ENCODE measurements around the gene SORCS1.

SORCS1 gene

GRCh38 chr10:107159871-107160270, 4.6 kb downstream of the SORCS1 start:
- Histone ChIP-seq H3K9me3 (ENCODE audit: control insufficient read depth, insufficient read depth, low read length) (no peaks in the 10 kb centered on the region), H3K4me3 (ENCODE audit: low read length) (no peak overlapping the region), H3K4me1 (ENCODE audit: control insufficient read depth, insufficient read depth, low read length) (peaks cover 1% of the 10 kb centered on the region; the same call in 1 of the 2 replicates), H3K27ac (ENCODE audit: low read length) (no peak overlapping the region), H3K36me3 (ENCODE audit: control insufficient read depth, insufficient read depth, low read length) (no peaks in the 10 kb centered on the region), H3K27me3 (ENCODE audit: control insufficient read depth, insufficient read depth, low read length) (peaks cover 7% of the 10 kb centered on the region; the same call in 1 of the 2 replicates)
- WGBS (ENCODE audit: insufficient coverage, insufficient read length) = no CpG with 5 or more reads among the region's 4 CpGs
- DNase-seq (ENCODE audit: low read depth, low spot score) = no peak

- WGBS (ENCODE audit: insufficient coverage, insufficient read length) = no CpG with 5 or more reads among the region's 1 CpG
- H3K4me3 ChIP-seq (ENCODE audit: low read length) = no peak overlapping the region
- no peaks in the 10 kb centered on the region; the same call in 1 of the 2 replicates for H3K9me3 ChIP-seq (ENCODE audit: control insufficient read depth, insufficient read depth, low read length)
- DNase-seq (ENCODE audit: low read depth, low spot score) = no peak
- no peaks in the 10 kb centered on the region for H3K27me3 ChIP-seq (ENCODE audit: control insufficient read depth, insufficient read depth, low read length)
- no peak overlapping the region for H3K27ac ChIP-seq (ENCODE audit: low read length)
- H3K4me1 ChIP-seq (ENCODE audit: control insufficient read depth, insufficient read depth, low read length) = peaks cover 1% of the 10 kb centered on the region; the same call in 1 of the 2 replicates
- no peaks in the 10 kb centered on the region for H3K36me3 ChIP-seq (ENCODE audit: control insufficient read depth, insufficient read depth, low read length)
Observed at GRCh38 chr10:107157071-107157470, 7.4 kb downstream of the SORCS1 start.

DNA sequence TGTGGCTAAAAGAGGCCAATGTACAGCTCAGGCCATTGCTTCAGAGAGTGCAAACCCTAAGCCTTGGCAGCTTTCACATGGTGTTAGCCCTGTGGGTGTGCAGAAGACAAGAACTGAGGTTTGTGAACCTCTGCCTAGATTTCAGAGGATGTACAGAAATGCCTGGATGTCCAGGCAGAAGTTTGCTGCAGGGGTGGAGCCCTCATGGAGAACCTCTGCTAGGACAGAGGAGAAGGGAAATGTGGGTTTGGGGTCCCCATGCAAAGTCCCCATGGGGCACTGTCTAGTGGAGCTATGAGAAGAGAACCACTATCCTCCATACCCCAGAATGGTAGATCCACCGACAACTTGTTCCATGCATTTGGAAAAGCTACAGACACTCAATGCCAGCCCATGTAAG, 12.4 kb downstream of the SORCS1 start:
- Histone ChIP-seq H3K4me3 (ENCODE audit: low read length) (no peak overlapping the region), H3K4me1 (ENCODE audit: control insufficient read depth, insufficient read depth, low read length) (no peaks in the 10 kb centered on the region), H3K27me3 (ENCODE audit: control insufficient read depth, insufficient read depth, low read length) (no peaks in the 10 kb centered on the region), H3K9me3 (ENCODE audit: control insufficient read depth, insufficient read depth, low read length) (no peaks in the 10 kb centered on the region; the same call in 1 of the 2 replicates), H3K36me3 (ENCODE audit: control insufficient read depth, insufficient read depth, low read length) (no peaks in the 10 kb centered on the region), H3K27ac (ENCODE audit: low read length) (no peak overlapping the region)
- no CpG with 5 or more reads among the region's 1 CpG for WGBS (ENCODE audit: insufficient coverage, insufficient read length)
- no peak for DNase-seq (ENCODE audit: low read depth, low spot score)

- H3K36me3 ChIP-seq (ENCODE audit: control insufficient read depth, insufficient read depth, low read length) = no peaks in the 10 kb centered on the region
- no peak overlapping the region for H3K27ac ChIP-seq (ENCODE audit: low read length)
- no peak overlapping the region for H3K4me3 ChIP-seq (ENCODE audit: low read length)
- no peaks in the 10 kb centered on the region for H3K4me1 ChIP-seq (ENCODE audit: control insufficient read depth, insufficient read depth, low read length)
- no peaks in the 10 kb centered on the region for H3K27me3 ChIP-seq (ENCODE audit: control insufficient read depth, insufficient read depth, low read length)
- WGBS (ENCODE audit: insufficient coverage, insufficient read length) = no CpG with 5 or more reads among the region's 6 CpGs
- DNase-seq (ENCODE audit: low read depth, low spot score) = no peak
- no peaks in the 10 kb centered on the region; the same call in 1 of the 2 replicates for H3K9me3 ChIP-seq (ENCODE audit: control insufficient read depth, insufficient read depth, low read length)
Observed at GRCh38 chr10:107148906-107149305, 15.6 kb downstream of the SORCS1 start.

DNA sequence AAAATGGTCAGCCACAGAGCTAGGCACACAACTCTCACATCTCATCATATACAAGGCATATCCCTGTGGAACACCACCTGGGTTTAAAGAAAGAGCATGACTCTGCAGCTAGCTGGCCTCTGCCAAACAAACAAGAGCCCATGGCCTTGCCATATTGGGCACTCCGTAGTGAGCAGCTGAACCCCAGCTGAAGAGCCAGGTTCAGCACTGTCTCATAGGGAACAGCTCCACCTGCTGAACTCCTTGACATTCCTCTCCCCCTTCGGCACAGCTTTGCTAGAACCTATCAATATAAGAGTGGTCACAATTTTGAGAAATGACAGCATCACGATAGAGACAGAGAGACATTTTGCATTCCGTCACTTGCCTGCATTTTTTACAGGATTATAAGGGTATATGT, 20.0 kb downstream of the SORCS1 start:
- 0 out of 2 replicates have a peak, but pooled peaks cover 2% of the 10 kb centered on the region for H3K4me1 ChIP-seq (ENCODE audit: control insufficient read depth, insufficient read depth, low read length)
- no peaks in the 10 kb centered on the region for H3K9me3 ChIP-seq (ENCODE audit: control insufficient read depth, insufficient read depth, low read length)
- no peak for DNase-seq (ENCODE audit: low read depth, low spot score)
- H3K36me3 ChIP-seq (ENCODE audit: control insufficient read depth, insufficient read depth, low read length) = no peaks in the 10 kb centered on the region
- no CpG with 5 or more reads among the region's 4 CpGs for WGBS (ENCODE audit: insufficient coverage, insufficient read length)
- no peak overlapping the region for H3K27ac ChIP-seq (ENCODE audit: low read length)
- H3K27me3 ChIP-seq (ENCODE audit: control insufficient read depth, insufficient read depth, low read length) = no peaks in the 10 kb centered on the region
- no peak overlapping the region for H3K4me3 ChIP-seq (ENCODE audit: low read length)

DNA sequence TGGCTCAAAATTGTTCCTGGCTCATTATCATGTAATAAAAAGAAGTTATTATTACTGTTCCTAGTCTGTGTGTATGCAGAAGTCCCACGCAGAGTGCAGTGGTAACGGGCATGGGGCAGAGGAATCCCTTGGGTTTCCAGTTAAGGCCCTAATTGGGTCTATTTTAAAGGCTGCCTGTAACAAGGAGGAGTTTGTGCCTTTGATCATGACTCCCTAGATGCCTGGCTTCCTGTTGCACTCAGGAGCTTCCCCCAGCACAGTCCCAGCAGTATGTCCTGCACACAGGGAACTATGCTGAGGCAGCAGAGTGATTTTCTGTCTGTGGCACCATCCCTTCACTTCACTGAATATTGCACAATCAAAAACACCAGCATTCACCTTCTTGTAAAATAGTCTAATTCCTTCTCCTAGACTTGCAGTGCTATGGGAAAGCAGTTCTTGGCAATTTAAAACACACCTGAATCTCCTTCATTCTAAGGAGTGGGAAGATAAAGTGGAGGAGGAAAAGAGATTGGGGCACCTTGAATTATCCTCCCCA, 22.9 kb downstream of the SORCS1 start:
- no peak for DNase-seq (ENCODE audit: low read depth, low spot score)
- Histone ChIP-seq H3K4me1 (ENCODE audit: control insufficient read depth, insufficient read depth, low read length) (0 out of 2 replicates have a peak, but pooled peaks cover 2% of the 10 kb centered on the region), H3K9me3 (ENCODE audit: control insufficient read depth, insufficient read depth, low read length) (no peaks in the 10 kb centered on the region), H3K27me3 (ENCODE audit: control insufficient read depth, insufficient read depth, low read length) (no peaks in the 10 kb centered on the region), H3K36me3 (ENCODE audit: control insufficient read depth, insufficient read depth, low read length) (no peaks in the 10 kb centered on the region), H3K27ac (ENCODE audit: low read length) (no peak overlapping the region), H3K4me3 (ENCODE audit: low read length) (no peak overlapping the region)
- no CpG with 5 or more reads among the region's 2 CpGs for WGBS (ENCODE audit: insufficient coverage, insufficient read length)

- Histone ChIP-seq H3K4me3 (ENCODE audit: low read length) (no peak overlapping the region), H3K27me3 (ENCODE audit: control insufficient read depth, insufficient read depth, low read length) (no peaks in the 10 kb centered on the region), H3K4me1 (ENCODE audit: control insufficient read depth, insufficient read depth, low read length) (0 out of 2 replicates have a peak, but pooled peaks cover 2% of the 10 kb centered on the region), H3K9me3 (ENCODE audit: control insufficient read depth, insufficient read depth, low read length) (no peaks in the 10 kb centered on the region), H3K36me3 (ENCODE audit: control insufficient read depth, insufficient read depth, low read length) (no peaks in the 10 kb centered on the region), H3K27ac (ENCODE audit: low read length) (no peak overlapping the region)
- no peak for DNase-seq (ENCODE audit: low read depth, low spot score)
Observed at GRCh38 chr10:107139237-107139636, 25.3 kb downstream of the SORCS1 start.

DNA sequence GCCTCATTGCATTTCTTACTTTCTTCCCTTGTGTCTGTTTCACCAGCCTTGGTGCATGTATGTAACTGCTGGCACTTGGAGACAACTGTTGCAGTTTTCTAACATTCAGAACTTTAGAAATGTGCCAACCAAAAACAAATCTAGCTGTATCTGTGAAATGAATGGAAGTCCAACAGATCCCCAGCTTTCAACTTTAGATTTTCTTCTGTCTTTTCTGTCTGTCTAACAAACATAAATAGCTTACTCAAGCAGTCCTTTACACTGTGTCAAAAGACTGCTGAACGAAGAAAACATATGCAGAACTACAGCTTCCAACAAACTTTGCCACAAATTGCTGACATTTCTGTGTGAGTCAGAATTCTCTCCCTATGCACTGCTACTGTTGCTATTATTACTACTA, 30.9 kb downstream of the SORCS1 start:
- Histone ChIP-seq H3K4me3 (ENCODE audit: low read length) (no peak overlapping the region), H3K9me3 (ENCODE audit: control insufficient read depth, insufficient read depth, low read length) (no peaks in the 10 kb centered on the region), H3K27ac (ENCODE audit: low read length) (no peak overlapping the region), H3K27me3 (ENCODE audit: control insufficient read depth, insufficient read depth, low read length) (no peaks in the 10 kb centered on the region), H3K4me1 (ENCODE audit: control insufficient read depth, insufficient read depth, low read length) (no peaks in the 10 kb centered on the region), H3K36me3 (ENCODE audit: control insufficient read depth, insufficient read depth, low read length) (no peaks in the 10 kb centered on the region)
- WGBS (ENCODE audit: insufficient coverage, insufficient read length) = no CpG with 5 or more reads among the region's 1 CpG
- no peak for DNase-seq (ENCODE audit: low read depth, low spot score)

GRCh38 chr10:107129000-107129399, 35.5 kb downstream of the SORCS1 start:
- Histone ChIP-seq H3K36me3 (ENCODE audit: control insufficient read depth, insufficient read depth, low read length) (no peaks in the 10 kb centered on the region), H3K4me1 (ENCODE audit: control insufficient read depth, insufficient read depth, low read length) (no peaks in the 10 kb centered on the region), H3K9me3 (ENCODE audit: control insufficient read depth, insufficient read depth, low read length) (no peaks in the 10 kb centered on the region), H3K27me3 (ENCODE audit: control insufficient read depth, insufficient read depth, low read length) (no peaks in the 10 kb centered on the region), H3K27ac (ENCODE audit: low read length) (no peak overlapping the region), H3K4me3 (ENCODE audit: low read length) (no peak overlapping the region)
- no CpG with 5 or more reads among the region's 6 CpGs for WGBS (ENCODE audit: insufficient coverage, insufficient read length)
- DNase-seq (ENCODE audit: low read depth, low spot score) = no peak

DNA sequence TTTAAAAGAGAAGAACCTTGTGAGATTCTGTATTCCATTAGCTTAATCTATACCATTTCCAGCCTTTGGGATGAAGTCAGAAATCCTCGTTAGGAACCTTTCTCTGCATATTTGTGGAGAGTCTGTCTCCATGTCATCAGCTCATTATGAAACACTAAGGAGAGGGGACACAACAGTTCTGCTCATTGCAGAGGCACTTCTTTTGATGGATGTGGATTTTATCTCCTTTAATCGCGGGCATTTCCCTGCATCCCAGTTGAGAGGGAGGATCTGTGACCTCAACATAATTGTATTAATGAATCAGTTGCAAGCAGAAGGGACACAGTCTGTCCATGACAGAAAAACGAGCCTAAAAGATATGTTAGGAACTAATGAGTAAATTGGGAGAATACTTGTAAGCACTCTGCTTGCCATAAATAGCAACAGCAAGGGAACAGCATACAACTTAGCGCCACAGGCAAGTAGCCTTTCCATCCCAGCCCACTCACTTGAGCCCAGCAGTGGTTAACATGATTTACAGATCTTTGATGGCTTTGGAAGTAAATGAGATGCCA, 37.9 kb downstream of the SORCS1 start:
- Histone ChIP-seq H3K27ac (ENCODE audit: low read length) (no peak overlapping the region), H3K4me3 (ENCODE audit: low read length) (no peak overlapping the region), H3K36me3 (ENCODE audit: control insufficient read depth, insufficient read depth, low read length) (no peaks in the 10 kb centered on the region), H3K9me3 (ENCODE audit: control insufficient read depth, insufficient read depth, low read length) (no peaks in the 10 kb centered on the region), H3K4me1 (ENCODE audit: control insufficient read depth, insufficient read depth, low read length) (no peaks in the 10 kb centered on the region), H3K27me3 (ENCODE audit: control insufficient read depth, insufficient read depth, low read length) (no peaks in the 10 kb centered on the region)
- no CpG with 5 or more reads among the region's 5 CpGs for WGBS (ENCODE audit: insufficient coverage, insufficient read length)
- no peak for DNase-seq (ENCODE audit: low read depth, low spot score)

DNA sequence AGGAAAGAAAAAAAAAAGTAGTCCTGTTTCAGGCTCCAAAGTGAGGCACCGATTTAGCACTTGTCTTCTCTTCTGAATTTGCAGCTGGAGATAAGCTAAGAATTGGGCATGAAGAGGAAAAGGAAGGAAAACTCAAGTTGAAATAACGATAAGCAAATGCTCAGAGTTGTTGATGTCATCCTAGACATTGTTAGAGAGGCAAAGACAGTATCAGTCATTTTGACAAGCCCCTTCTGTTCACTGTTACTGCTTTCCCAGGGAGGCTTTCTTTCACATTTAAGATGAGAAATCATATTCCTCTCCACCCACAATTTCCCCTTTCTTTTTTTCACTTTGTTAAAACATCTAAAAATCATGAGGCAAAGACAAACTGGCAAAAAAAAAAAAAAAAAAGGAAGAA, 41.8 kb downstream of the SORCS1 start:
- Histone ChIP-seq H3K36me3 (ENCODE audit: control insufficient read depth, insufficient read depth, low read length) (no peaks in the 10 kb centered on the region), H3K9me3 (ENCODE audit: control insufficient read depth, insufficient read depth, low read length) (no peaks in the 10 kb centered on the region)
- WGBS (ENCODE audit: insufficient coverage, insufficient read length) = no CpG with 5 or more reads among the region's 2 CpGs

More for the DNA sequence above, 41.8 kb downstream of the SORCS1 start:
- DNase-seq (ENCODE audit: low read depth, low spot score) = no peak
- Histone ChIP-seq H3K4me3 (ENCODE audit: low read length) (no peak overlapping the region), H3K27ac (ENCODE audit: low read length) (no peak overlapping the region), H3K4me1 (ENCODE audit: control insufficient read depth, insufficient read depth, low read length) (no peaks in the 10 kb centered on the region), H3K27me3 (ENCODE audit: control insufficient read depth, insufficient read depth, low read length) (no peaks in the 10 kb centered on the region)
